KMS-11 (cell line): ENCODE measurements around the gene ITGB5.
"Not testable (repeated sequence)": the region's sequence is repeated elsewhere in the genome, so short reads cannot be mapped to it uniquely, and the experiment has no call there.

Source experiments
- H2AFZ ChIP-seq: fragments of 200-600 bp; sonication (generic); 2 replicates; pipeline ENCODE4 v1.6.1; 2016; ENCODE audit warnings: antibody characterized with exemption, mixed run types, low read depth
- H3K27ac ChIP-seq: fragments of 200-600 bp; sonication (generic); 2 replicates; pipeline ENCODE4 v1.6.1; 2016; ENCODE audit warnings: mild to moderate bottlenecking, mixed run types
- H3K27me3 ChIP-seq: fragments of 200-600 bp; sonication (generic); 2 replicates; pipeline ENCODE4 v1.6.1; 2017; ENCODE audit warnings: mild to moderate bottlenecking, low read depth, mixed run types, moderate library complexity; ENCODE audit not compliant: insufficient read depth
- H3K36me3 ChIP-seq: fragments of 200-600 bp; sonication (generic); 2 replicates; pipeline ENCODE4 v1.6.1; 2017; ENCODE audit warnings: mild to moderate bottlenecking, mixed run types; ENCODE audit not compliant: insufficient read depth
- H3K4me1 ChIP-seq: fragments of 200-600 bp; sonication (generic); 2 replicates; pipeline ENCODE4 v1.6.1; 2016; ENCODE audit warnings: mild to moderate bottlenecking, low read depth, mixed run types; ENCODE audit not compliant: poor library complexity, severe bottlenecking
- H3K4me2 ChIP-seq: fragments of 200-600 bp; sonication (generic); 2 replicates; pipeline ENCODE4 v1.7.0; 2016; ENCODE audit warnings: mild to moderate bottlenecking, mixed run types
- H3K4me3 ChIP-seq: fragments of 200-600 bp; sonication (generic); IDR thresholded peaks from 2 replicates; pipeline ENCODE4 v1.6.1; 2017; ENCODE audit warnings: low read depth, low read length, mixed read lengths; ENCODE audit not compliant: insufficient read depth
- H3K79me2 ChIP-seq: fragments of 200-600 bp; sonication (generic); 2 replicates; pipeline ENCODE4 v1.6.1; 2016; ENCODE audit warnings: low read depth, mixed run types; ENCODE audit not compliant: insufficient read depth
- H3K9ac ChIP-seq: fragments of 200-600 bp; sonication (generic); 2 replicates; pipeline ENCODE4 v1.6.1; 2016; ENCODE audit warnings: mild to moderate bottlenecking, mixed run types
- H4K20me1 ChIP-seq: fragments of 200-600 bp; sonication (generic); 2 replicates; pipeline ENCODE4 v1.6.1; 2016; ENCODE audit warnings: mild to moderate bottlenecking, mixed run types; ENCODE audit not compliant: insufficient read depth
- CTCF ChIP-seq: fragments of 200-600 bp; sonication (generic); conservative IDR thresholded peaks from 2 replicates; pipeline ENCODE4 v1.6.1; 2017; ENCODE audit warnings: low read depth, mild to moderate bottlenecking, antibody characterized with exemption, low read length, moderate library complexity, mixed read lengths

Gene ITGB5

DNA sequence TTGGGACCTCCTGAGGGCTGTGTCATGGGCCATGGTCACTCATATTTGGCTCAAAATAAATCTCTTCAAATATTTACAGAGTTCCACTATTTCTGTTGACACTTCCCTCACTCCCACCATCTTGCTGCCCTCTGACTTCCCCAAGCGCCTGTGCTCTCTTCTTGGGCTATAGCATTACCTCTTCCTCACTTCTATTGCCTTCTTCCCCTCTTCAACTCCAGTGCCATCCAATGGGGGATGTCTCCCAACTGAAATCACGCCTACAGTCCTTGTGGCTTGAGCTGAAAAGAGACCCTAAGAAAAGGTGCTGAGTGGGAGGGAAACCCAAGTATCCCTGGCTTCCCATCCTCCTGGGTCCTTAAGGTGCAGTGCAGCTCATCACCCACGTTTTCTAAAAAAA is 135.1 kb downstream of the ITGB5 start:
- H3K4me1 ChIP-seq = no peaks in the 10 kb centered on the region
- H3K27me3 ChIP-seq = no peaks in the 10 kb centered on the region
- H3K4me3 ChIP-seq = no peak overlapping the region
- H3K36me3 ChIP-seq = no peaks in the 10 kb centered on the region
- no peak overlapping the region for H3K9ac ChIP-seq
- H3K27ac ChIP-seq = no peak overlapping the region
- H3K4me2 ChIP-seq = no peak overlapping the region
- H3K79me2 ChIP-seq = no peaks in the 10 kb centered on the region
- no peaks in the 10 kb centered on the region for H4K20me1 ChIP-seq
- TF ChIP-seq CTCF = no peak
- no peak overlapping the region for H2AFZ ChIP-seq

- Histone ChIP-seq H4K20me1 (no peaks in the 10 kb centered on the region), H3K27me3 (no peaks in the 10 kb centered on the region), H3K4me1 (no peaks in the 10 kb centered on the region), H3K4me3 (no peak overlapping the region), H3K36me3 (no peaks in the 10 kb centered on the region), H3K4me2 (no peak overlapping the region), H3K27ac (no peak overlapping the region), H3K79me2 (no peaks in the 10 kb centered on the region), H2AFZ (no peak overlapping the region), H3K9ac (no peak overlapping the region)
- no peak for TF ChIP-seq CTCF
Observed at GRCh38 chr3:124751501-124751900, 135.7 kb downstream of the ITGB5 start.

GRCh38 chr3:124749877-124750276 is 137.3 kb downstream of the ITGB5 start:
- H3K36me3 ChIP-seq, H3K4me3 ChIP-seq, H3K27ac ChIP-seq, H3K9ac ChIP-seq, H4K20me1 ChIP-seq, H3K4me2 ChIP-seq, H3K4me1 ChIP-seq, H3K79me2 ChIP-seq, H2AFZ ChIP-seq, H3K27me3 ChIP-seq: not testable (repeated sequence)

- Histone ChIP-seq H2AFZ (no peak overlapping the region), H3K9ac (no peak overlapping the region), H3K27ac (no peak overlapping the region), H3K4me2 (no peak overlapping the region), H3K4me1 (no peaks in the 10 kb centered on the region), H3K36me3 (no peaks in the 10 kb centered on the region), H3K79me2 (no peaks in the 10 kb centered on the region), H3K27me3 (no peaks in the 10 kb centered on the region), H4K20me1 (no peaks in the 10 kb centered on the region), H3K4me3 (no peak overlapping the region)
- no peak for TF ChIP-seq CTCF
Observed at GRCh38 chr3:124748560-124749198, 138.5 kb downstream of the ITGB5 start.

GRCh38 chr3:124747111-124747981 is 139.8 kb downstream of the ITGB5 start:
- no peak overlapping the region for H3K4me2 ChIP-seq
- no peak overlapping the region for H3K27ac ChIP-seq
- H3K4me1 ChIP-seq = no peaks in the 10 kb centered on the region

More at GRCh38 chr3:124747111-124747981, 139.8 kb downstream of the ITGB5 start:
- Histone ChIP-seq H3K27me3 (no peaks in the 10 kb centered on the region), H2AFZ (no peak overlapping the region), H3K36me3 (peaks cover 8% of the 10 kb centered on the region; the same call in 1 of the 2 replicates), H3K9ac (no peak overlapping the region), H4K20me1 (no peaks in the 10 kb centered on the region), H3K79me2 (no peaks in the 10 kb centered on the region), H3K4me3 (no peak overlapping the region)
- no peak for TF ChIP-seq CTCF
